SK-N-SH (cell line): ENCODE measurements around the gene ACCS.

Experiments
- CTCF ChIP-seq: fragments of 200-600 bp; sonication (generic); IDR thresholded peaks from 2 replicates; pipeline ENCODE4 v1.6.1; 2017; ENCODE audit warnings: antibody characterized with exemption, mild to moderate bottlenecking, moderate library complexity
- FOXJ3 ChIP-seq: sonication (generic); formaldehyde crosslinking; IDR thresholded peaks from 2 replicates; pipeline ENCODE4 v1.5.1; 2020; ENCODE audit warnings: mild to moderate bottlenecking, missing genetic modification reagents
- GATA2 ChIP-seq: sonication (generic); formaldehyde crosslinking; IDR thresholded peaks from 2 replicates; pipeline ENCODE4 v1.5.0; 2020; ENCODE audit warnings: mild to moderate bottlenecking, missing genetic modification reagents
- MEF2A ChIP-seq: IDR thresholded peaks from 2 replicates; pipeline ENCODE4 v1.4.0; 2012; ENCODE audit warnings: low read depth, borderline replicate concordance
- RAD21 ChIP-seq: IDR thresholded peaks from 2 replicates; pipeline ENCODE4 v1.6.1; 2012; ENCODE audit warnings: mild to moderate bottlenecking, low read length

- TF ChIP-seq MEF2A = no peak
- no peak for TF ChIP-seq RAD21
- TF ChIP-seq CTCF = no peak
- TF ChIP-seq GATA2 (CRISPR knock-in tag) = no peak
- TF ChIP-seq FOXJ3 = no peak
Observed at GRCh38 chr11:44057340-44057739, 8.7 kb upstream of the ACCS start.
